D721Med (cell line): ENCODE results near the gene FAM163A.

Experiments used
- DNase-seq: peaks from one replicate; pipeline ENCODE4 v3.0.0; 2011; ENCODE audit warnings: low spot score; ENCODE audit not compliant: insufficient read length
- FAIRE-seq: peaks from 2 replicates; lab custom pipeline; 2011; peaks lifted over from hg19 to GRCh38; lab: Jason Lieb, UNC
- TF ChIP-seq, protein P1 (sequence below): IDR thresholded peaks from 2 replicates; pipeline ENCODE4 v1.5.1; 2012; ENCODE audit warnings: mild to moderate bottlenecking, control low read depth; ENCODE audit not compliant: insufficient read depth; ENCODE audit errors: missing control alignments

Gene FAM163A

DNA sequence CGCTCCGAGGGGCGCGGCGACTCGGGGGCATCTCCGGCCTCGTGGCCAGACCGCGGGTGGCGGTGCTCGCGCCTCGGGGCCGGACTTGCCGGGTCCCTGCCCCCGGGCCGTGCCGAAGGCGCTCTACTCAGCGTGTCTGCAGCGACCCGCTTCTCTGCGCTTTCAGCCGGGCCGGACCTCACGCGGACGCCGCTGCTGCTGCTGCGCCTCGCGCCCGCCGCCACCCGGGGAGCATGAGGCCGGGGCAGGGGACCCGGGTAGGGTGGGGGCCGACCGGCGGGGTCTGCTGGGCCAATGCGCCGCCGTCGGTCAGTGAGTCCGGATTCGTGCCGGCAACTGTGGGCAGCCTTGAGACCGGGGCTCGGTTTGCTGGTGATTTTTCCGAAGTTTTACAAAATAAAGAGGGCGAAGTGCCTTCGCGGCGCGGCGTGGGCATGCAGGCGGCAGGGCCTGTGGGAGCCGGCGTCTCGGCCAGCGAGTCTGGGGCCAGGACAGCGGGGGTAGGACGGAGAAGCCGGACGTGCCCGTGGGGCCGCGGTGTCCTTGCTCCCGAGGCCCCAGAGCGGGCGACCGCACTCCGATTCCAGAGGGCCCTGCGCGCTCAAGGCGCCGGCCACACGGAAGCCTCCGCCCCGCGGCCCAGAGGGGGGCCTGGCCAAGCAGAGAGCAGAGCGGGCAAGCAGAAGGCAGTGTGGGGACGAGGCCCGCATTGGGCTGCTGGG, 749 bp downstream of the FAM163A start:
- TF ChIP-seq, protein P1, sequence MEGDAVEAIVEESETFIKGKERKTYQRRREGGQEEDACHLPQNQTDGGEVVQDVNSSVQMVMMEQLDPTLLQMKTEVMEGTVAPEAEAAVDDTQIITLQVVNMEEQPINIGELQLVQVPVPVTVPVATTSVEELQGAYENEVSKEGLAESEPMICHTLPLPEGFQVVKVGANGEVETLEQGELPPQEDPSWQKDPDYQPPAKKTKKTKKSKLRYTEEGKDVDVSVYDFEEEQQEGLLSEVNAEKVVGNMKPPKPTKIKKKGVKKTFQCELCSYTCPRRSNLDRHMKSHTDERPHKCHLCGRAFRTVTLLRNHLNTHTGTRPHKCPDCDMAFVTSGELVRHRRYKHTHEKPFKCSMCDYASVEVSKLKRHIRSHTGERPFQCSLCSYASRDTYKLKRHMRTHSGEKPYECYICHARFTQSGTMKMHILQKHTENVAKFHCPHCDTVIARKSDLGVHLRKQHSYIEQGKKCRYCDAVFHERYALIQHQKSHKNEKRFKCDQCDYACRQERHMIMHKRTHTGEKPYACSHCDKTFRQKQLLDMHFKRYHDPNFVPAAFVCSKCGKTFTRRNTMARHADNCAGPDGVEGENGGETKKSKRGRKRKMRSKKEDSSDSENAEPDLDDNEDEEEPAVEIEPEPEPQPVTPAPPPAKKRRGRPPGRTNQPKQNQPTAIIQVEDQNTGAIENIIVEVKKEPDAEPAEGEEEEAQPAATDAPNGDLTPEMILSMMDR = no peak
- DNase-seq (peak; percentile 32), FAIRE-seq (no peak)

DNA sequence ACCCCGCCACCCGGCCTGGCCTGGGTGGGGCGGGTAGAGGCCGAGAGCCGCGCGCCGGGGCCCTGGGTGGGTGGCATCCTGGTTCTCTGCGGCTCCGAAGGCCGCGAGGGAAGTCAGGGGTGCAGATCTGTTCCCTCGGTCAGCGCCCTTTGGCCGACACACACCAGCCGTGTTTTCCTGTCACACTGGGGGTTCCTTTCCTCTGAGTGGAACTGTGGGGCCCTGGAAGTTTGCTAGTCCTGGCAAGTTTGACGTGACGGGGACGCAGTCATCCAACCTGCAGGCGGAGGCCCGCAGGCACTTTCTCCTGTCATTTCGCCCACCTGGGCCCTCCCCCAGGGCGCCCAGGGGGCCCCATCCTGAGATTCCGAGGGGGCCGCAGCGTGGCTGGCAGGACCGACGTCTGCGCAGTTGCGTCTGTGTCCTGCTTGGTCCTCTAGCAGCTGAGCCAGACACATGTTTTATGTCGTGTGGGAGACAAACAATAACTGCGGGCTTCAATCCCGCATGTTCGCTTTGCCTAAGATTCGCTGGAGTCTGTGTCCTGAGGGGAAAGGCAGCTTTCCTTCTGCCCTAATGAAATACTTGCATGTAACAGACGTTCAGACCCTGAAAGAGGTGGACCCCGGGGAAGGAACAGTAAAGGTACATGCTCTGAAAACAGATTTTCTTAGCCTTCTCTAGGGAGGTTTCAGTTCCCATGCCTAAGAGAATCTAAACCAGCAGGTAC, 1.5 kb downstream of the FAM163A start:
- TF ChIP-seq, protein P1 = no peak
- FAIRE-seq (no peak), DNase-seq (no peak)

DNA sequence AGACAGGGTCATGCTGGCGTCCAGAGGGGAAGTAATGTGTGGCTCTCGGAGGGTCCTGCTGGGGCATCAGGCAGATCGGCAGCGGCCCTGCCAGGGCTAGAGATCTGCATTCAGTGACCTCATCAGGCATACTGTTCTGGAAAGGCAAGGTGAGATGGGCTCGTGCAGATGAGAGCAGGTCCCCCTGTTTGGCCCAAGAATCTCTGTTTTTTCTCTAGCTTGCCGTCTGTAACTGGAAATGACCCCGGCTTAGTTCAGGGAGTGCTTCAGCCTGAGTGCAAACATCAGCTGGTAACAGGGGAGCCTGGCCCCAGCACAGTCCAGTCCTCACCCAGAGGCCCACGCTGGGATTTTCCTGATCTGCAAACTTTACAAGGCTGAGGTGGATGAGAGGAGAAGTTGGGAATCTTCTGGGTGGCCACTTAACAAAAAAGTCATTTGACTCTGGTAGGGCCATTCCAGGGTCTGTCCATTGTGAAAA, 2.1 kb downstream of the FAM163A start:
- FAIRE-seq = no peak
- no peak for DNase-seq
- TF ChIP-seq, protein P1 = no peak

DNA sequence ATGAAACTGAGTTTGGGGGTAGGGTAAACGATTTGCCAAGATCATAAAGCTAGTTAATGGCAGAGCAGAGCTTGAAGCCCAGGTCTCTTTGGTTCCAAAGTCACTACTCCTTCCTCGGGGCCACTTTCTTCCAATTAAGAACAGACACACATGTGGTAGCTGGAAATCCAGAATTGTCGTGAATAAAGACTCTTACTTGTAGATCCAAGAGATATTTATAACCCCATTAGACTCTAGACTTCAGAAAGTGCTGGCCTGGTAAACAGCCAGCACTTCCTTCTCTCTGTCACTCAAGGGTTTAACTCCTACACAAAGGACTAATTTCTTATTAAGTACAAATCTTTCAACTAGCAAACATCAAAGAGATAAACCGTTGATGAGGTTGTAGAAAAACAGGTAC, 2.7 kb downstream of the FAM163A start:
- no peak for FAIRE-seq

DNA sequence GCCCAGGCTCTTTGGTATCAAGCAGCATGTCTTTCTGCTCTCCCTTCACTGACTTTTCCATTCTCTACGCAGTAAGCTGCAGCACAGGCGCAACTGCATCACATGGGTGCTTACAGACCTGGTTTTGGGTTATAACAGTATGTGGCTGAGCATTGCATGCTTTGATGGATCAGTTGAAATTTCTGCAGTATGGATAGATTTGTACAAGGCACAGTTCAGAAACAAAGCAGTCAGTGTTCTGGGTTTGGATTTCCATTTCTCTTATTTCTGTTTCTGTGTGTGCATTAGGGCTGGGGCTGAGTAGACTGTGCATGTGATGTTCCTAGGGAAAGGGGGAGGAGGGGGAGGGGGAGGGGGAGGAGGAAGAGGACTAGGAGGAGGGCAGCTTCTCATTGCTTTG, 4.5 kb downstream of the FAM163A start:
- TF ChIP-seq, protein P1 = no peak
- FAIRE-seq (no peak), DNase-seq (no peak)

More for the DNA sequence above, 2.7 kb downstream of the FAM163A start:
- TF ChIP-seq, protein P1 = no peak
- DNase-seq = no peak

DNA sequence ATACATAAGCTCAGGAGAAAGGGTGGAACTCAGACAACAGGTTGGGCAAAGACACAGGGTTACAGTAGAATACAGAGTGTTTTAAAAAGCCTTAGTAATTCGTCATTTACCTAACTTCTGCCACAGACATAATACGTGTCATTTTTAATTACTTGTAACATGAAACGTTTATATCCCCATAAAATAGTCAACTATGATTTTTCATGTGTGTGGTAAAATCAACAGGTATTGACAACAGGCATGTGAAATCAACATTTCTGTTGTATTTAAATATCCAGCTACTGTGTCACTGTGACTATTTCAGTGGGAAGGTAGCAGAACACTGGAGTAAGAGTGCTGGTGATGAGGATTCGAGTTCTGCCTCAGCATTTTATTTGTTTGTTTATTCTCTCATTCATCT, 5.7 kb downstream of the FAM163A start:
- TF ChIP-seq, protein P1 = no peak
- FAIRE-seq = no peak
- DNase-seq = no peak
